Measurements from ENCODE around the gene ATP8A2.

DNA sequence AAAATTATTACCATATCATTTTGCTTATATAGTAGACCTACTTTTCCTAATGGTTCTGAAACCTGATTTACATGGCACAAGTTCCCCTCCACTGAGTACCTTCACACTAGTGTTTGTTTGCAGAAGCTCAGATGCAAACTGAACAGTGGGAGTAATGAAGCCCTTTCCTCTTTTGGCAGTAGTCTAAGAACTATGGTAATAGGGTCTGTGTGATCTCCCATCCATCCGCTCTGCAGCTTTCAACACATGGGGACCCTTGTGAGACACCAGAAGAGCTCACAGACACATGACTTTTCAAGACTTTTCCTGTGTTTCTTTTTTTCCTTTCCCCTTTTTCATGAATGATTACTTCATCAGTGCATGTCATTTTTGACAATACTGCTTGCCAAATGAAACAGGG, 336.0 kb downstream of the ATP8A2 start:
- TF ChIP-seq, protein P1, sequence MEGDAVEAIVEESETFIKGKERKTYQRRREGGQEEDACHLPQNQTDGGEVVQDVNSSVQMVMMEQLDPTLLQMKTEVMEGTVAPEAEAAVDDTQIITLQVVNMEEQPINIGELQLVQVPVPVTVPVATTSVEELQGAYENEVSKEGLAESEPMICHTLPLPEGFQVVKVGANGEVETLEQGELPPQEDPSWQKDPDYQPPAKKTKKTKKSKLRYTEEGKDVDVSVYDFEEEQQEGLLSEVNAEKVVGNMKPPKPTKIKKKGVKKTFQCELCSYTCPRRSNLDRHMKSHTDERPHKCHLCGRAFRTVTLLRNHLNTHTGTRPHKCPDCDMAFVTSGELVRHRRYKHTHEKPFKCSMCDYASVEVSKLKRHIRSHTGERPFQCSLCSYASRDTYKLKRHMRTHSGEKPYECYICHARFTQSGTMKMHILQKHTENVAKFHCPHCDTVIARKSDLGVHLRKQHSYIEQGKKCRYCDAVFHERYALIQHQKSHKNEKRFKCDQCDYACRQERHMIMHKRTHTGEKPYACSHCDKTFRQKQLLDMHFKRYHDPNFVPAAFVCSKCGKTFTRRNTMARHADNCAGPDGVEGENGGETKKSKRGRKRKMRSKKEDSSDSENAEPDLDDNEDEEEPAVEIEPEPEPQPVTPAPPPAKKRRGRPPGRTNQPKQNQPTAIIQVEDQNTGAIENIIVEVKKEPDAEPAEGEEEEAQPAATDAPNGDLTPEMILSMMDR (IDR thresholded peaks at IDR 0.05): no peak
- TF ChIP-seq, protein P2, sequence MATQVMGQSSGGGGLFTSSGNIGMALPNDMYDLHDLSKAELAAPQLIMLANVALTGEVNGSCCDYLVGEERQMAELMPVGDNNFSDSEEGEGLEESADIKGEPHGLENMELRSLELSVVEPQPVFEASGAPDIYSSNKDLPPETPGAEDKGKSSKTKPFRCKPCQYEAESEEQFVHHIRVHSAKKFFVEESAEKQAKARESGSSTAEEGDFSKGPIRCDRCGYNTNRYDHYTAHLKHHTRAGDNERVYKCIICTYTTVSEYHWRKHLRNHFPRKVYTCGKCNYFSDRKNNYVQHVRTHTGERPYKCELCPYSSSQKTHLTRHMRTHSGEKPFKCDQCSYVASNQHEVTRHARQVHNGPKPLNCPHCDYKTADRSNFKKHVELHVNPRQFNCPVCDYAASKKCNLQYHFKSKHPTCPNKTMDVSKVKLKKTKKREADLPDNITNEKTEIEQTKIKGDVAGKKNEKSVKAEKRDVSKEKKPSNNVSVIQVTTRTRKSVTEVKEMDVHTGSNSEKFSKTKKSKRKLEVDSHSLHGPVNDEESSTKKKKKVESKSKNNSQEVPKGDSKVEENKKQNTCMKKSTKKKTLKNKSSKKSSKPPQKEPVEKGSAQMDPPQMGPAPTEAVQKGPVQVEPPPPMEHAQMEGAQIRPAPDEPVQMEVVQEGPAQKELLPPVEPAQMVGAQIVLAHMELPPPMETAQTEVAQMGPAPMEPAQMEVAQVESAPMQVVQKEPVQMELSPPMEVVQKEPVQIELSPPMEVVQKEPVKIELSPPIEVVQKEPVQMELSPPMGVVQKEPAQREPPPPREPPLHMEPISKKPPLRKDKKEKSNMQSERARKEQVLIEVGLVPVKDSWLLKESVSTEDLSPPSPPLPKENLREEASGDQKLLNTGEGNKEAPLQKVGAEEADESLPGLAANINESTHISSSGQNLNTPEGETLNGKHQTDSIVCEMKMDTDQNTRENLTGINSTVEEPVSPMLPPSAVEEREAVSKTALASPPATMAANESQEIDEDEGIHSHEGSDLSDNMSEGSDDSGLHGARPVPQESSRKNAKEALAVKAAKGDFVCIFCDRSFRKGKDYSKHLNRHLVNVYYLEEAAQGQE (IDR thresholded peaks at IDR 0.05; ENCODE audit: insufficient read depth in 1 of 2, low read depth in 2 of 2, low read length in 1 of 2): no peak
- TF ChIP-seq POLR2AphosphoS5 (IDR thresholded peaks at IDR 0.05; ENCODE audit: low read depth, low read length): no peak
- TF ChIP-seq SIN3A (IDR thresholded peaks at IDR 0.05; ENCODE audit: borderline replicate concordance, insufficient read depth, low read depth, low read length): no peak
- no peak for TF ChIP-seq TCF7L2 (IDR thresholded peaks at IDR 0.05; ENCODE audit: low read depth, low read length)

All from Panc1 (cell line).